Testis (tissue), 3 donors: ENCODE results near the gene MRPL55. TPM values are rescaled to one million over a fixed set of nuclear protein-coding genes. Genes with fewer than 3 reads are reported as not detected.

Experiments used
- DNase-seq: peaks from one replicate; pipeline ENCODE4 v3.0.0-alpha.2; 2019
- H3K27ac ChIP-seq, 2 donors: fragments of 200-600 bp; sonication (generic); one replicate each; pipeline ENCODE4 v1.5.1; 2019
- H3K27me3 ChIP-seq: fragments of 200-600 bp; sonication (generic); one replicate; pipeline ENCODE4 v1.5.1; 2019
- H3K36me3 ChIP-seq: fragments of 200-600 bp; sonication (generic); one replicate; pipeline ENCODE4 v1.5.1; 2017; ENCODE audit warnings: low read depth; ENCODE audit errors: missing control alignments
- H3K4me1 ChIP-seq: fragments of 200-600 bp; sonication (generic); one replicate; pipeline ENCODE4 v1.5.1; 2019
- H3K4me3 ChIP-seq, 2 donors: fragments of 200-600 bp; sonication (generic); one replicate each; pipeline ENCODE4 v1.5.1; 2017 to 2019
- H3K9me3 ChIP-seq: fragments of 200-600 bp; sonication (generic); one replicate; pipeline ENCODE4 v1.5.1; 2017
- POLR2A ChIP-seq: fragments of 450-650 bp; IDR thresholded peaks from one replicate; pipeline ENCODE4 v1.6.1; 2017; ENCODE audit warnings: antibody characterized with exemption, mild to moderate bottlenecking, moderate library complexity
- WGBS, 2 donors: methylation state at CpG; one replicate each; pipeline ENCODE4 v1.1.5; 2018; 5-methylcytosine and 5-hydroxymethylcytosine counted together
- intact Hi-C: fragments of 100-400 bp; cut with DNase I; formaldehyde crosslinking; loops from one replicate; pipeline ENCODE4 v1.15.1; 2023; ENCODE audit warnings: low total_unique reads
- polyA plus RNA-seq: library from polyadenylated mRNA; stranded (reverse); fragments of 350-450 nt; fragmentation: Illumina TruSeq; extraction: RNeasy Lipid Tissue Mini Kit (QIAGEN cat#74804); gene quantifications from one replicate; pipeline ENCODE4 v1.2.3, GENCODE V29; 2014; ENCODE audit warnings: low read depth, low replicate concordance; ENCODE audit not compliant: insufficient read depth
- total RNA-seq, 2 donors: library from RNA; depleted of rRNA; stranded (reverse); fragments of >200 nt; gene quantifications; one replicate each; pipeline ENCODE4 v1.2.3, GENCODE V29; 2016
- TF ChIP-seq, protein P1 (sequence below), 3 experiments: fragments of 450-650 bp in 2 of 3; fragments of 200-600 bp in 1 of 3; sonication (generic) in 1 of 3; IDR thresholded peaks; one replicate each; pipeline ENCODE4 v1.5.1; 2016 to 2019; ENCODE audit warnings: antibody characterized with exemption in 3 of 3, mild to moderate bottlenecking in 2 of 3, moderate library complexity in 1 of 3

The MRPL55 gene
- total and polyA plus RNA-seq, 3 donors from 2014 or later, result 63.1 to 121 (median 102) TPM

DNA sequence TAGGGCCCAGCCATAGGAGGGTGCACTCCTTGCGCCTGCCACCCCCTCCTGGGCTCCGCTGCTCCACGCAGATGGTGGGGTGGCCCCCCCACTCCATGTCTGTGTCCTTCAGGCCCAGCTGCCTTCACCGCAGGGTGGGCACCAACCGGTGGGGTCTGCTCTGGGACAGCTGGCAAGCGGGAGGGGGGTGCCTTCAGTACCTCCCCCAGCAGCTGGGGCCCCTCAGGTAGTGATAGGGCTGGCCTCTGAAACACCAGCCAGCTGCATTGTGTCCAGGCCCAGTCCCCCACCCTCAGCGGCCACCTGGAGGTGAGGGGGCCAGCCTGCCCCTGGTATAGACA is 41.0 kb upstream of the MRPL55 start:
- no peaks in the 10 kb centered on the region for H3K9me3 ChIP-seq
- H3K4me3 ChIP-seq, result peak overlapping the region in 1 of 2 donors; percentile 31
- peak overlapping the region; percentile 91 to 93 for H3K27ac ChIP-seq
- WGBS, 2 donors, result 38 to 81% methylated on average over 5 to 7 of the region's 7 CpGs
- H3K4me1 ChIP-seq, result peaks cover 67% of the 10 kb centered on the region
- no peak for TF ChIP-seq POLR2A
- TF ChIP-seq, protein P1, sequence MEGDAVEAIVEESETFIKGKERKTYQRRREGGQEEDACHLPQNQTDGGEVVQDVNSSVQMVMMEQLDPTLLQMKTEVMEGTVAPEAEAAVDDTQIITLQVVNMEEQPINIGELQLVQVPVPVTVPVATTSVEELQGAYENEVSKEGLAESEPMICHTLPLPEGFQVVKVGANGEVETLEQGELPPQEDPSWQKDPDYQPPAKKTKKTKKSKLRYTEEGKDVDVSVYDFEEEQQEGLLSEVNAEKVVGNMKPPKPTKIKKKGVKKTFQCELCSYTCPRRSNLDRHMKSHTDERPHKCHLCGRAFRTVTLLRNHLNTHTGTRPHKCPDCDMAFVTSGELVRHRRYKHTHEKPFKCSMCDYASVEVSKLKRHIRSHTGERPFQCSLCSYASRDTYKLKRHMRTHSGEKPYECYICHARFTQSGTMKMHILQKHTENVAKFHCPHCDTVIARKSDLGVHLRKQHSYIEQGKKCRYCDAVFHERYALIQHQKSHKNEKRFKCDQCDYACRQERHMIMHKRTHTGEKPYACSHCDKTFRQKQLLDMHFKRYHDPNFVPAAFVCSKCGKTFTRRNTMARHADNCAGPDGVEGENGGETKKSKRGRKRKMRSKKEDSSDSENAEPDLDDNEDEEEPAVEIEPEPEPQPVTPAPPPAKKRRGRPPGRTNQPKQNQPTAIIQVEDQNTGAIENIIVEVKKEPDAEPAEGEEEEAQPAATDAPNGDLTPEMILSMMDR (IDR thresholded peaks at IDR 0.05), result no peak
- intact Hi-C loops, result no loop called here
- no peaks in the 10 kb centered on the region for H3K36me3 ChIP-seq
- DNase-seq, result no peak
- no peaks in the 10 kb centered on the region for H3K27me3 ChIP-seq

DNA sequence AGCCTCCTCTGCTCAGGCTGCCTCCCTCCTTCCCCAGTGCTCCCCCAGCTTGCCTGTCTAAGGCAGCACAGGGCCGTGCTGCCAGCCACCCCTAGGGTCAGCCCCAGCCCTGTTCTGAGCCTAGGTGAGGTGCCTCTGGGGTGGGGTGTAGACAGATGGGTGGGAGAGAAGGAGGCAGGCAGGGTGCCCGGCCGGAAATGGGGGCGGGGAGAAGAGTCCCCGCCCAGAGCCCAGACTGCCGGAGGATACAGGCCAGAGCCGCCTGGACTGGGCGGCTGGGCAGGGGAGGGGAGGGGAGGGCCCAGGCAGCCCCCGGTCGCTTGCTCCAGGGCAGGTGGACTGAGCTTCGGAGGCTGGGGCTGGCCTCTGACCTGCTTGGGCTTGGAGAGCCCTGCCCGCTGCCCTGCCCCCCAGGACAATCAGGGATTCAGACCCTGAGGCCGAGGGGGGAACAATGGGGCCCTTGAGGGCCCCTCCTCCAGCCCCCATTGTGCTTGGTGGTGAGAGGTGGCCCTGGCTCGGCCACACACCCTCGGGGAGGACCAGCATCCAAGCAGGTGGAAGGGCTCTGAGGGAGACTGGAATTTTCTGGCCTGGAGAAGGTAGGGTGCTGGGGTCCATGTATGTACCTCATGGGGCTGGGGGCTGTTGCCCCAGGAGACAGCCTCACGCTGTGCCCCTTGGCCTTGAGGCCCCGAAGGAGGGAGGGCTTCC is 40.5 kb upstream of the MRPL55 start, which contains the start of gene GJC2:
TSS of gene GJC2 (plus strand) at position 525 of the 714 bp plus-strand sequence. CDS start 7,829 bp downstream, outside the sequence.
- Histone ChIP-seq H3K4me3 (peak within 1 kb of the TSS in 1 of 2 donors; percentile 31), H3K36me3 (no peaks in the 10 kb centered on the region), H3K27ac (peak within 1 kb of the TSS; percentile 91 to 93), H3K9me3 (no peaks in the 10 kb centered on the region), H3K4me1 (peaks cover 70% of the 10 kb centered on the region), H3K27me3 (no peaks in the 10 kb centered on the region)
- no peak for DNase-seq
- WGBS, 2 donors, result 31 to 70% methylated on average over 3 to 17 of the region's 17 CpGs
- intact Hi-C loops, result no loop called here
- TF ChIP-seq POLR2A, result no peak
- TF ChIP-seq, protein P1 (IDR thresholded peaks at IDR 0.05), result no peak

DNA sequence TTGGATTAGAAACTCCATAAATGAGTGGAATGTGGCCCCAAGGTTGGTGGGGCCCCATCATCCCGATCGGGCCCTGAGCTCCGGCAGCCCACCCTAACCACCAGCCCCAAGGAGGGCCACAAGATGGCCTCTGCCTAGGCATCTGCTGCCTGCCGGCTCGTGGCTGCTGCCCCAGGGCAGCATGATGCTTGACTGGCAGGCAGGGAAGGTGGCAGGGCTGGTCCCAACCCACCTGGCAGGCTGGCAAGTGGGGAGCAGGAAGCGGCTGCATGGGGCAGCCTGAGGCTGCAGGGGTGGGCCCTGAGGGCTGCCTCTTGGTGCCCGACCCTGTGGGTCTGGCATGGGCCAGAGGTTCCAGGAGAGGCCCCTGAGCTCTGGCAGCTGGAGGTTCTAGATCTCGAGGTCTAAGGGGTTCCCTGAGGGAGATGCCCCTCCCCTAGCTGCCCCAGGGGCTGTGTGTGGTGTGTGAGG is 39.9 kb upstream of the MRPL55 start:
- Histone ChIP-seq H3K27ac (peak overlapping the region; percentile 91 to 93), H3K4me3 (no peak overlapping the region), H3K9me3 (no peaks in the 10 kb centered on the region), H3K4me1 (peaks cover 70% of the 10 kb centered on the region), H3K27me3 (no peaks in the 10 kb centered on the region), H3K36me3 (no peaks in the 10 kb centered on the region)
- no peak for TF ChIP-seq POLR2A
- TF ChIP-seq, protein P1 (IDR thresholded peaks at IDR 0.05), result no peak
- no peak for DNase-seq
- 70 to 78% methylated on average over 5 to 8 of the region's 8 CpGs for WGBS, 2 donors
- intact Hi-C loops, result no loop called here

DNA sequence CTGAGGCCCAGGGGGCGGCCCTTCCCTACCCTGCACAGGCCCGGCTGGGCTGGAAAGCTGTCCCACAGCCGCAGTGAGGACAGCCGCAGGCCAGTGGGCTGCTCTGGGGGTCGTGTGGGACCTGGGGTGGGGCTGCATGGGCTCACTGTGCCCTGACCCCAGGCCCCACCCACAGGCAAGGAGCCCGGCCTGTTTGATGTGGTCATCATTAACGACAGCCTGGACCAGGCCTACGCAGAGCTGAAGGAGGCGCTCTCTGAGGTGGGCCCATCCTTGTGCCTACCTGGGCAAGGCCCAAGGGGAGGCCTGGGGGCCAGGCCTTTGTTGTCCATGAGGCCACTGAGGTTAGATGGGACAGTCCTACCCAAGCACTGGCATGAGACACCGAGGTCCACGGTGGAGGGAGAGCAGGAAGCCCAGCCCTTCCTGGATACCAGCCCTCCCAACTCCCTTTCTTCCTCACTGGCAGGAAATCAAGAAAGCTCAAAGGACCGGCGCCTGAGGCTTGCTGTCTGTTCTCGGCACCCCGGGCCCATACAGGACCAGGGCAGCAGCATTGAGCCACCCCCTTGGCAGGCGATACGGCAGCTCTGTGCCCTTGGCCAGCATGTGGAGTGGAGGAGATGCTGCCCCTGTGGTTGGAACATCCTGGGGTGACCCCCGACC is 39.2 kb upstream of the MRPL55 start:
- DNase-seq, result no peak
- Histone ChIP-seq H3K9me3 (no peaks in the 10 kb centered on the region), H3K27me3 (no peaks in the 10 kb centered on the region), H3K4me1 (peaks cover 71% of the 10 kb centered on the region), H3K27ac (peak overlapping the region; percentile 91 to 93), H3K36me3 (no peaks in the 10 kb centered on the region), H3K4me3 (no peak overlapping the region)
- 45 to 62% methylated on average over 8 to 18 of the region's 18 CpGs for WGBS, 2 donors
- intact Hi-C loops, result no loop called here
- TF ChIP-seq, protein P1 (IDR thresholded peaks at IDR 0.05), result no peak
- no peak for TF ChIP-seq POLR2A
